ENCODE measurements around the gene CD38.
"Not testable (repeated sequence)": the region's sequence is repeated elsewhere in the genome, so short reads cannot be mapped to it uniquely, and the experiment has no call there.

CD38 gene

GRCh38 chr4:15778289-15779241 is at the start of gene CD38:
Gene CD38, plus strand, starts transcription at chr4:15778328. Its CDS starts 87 bp downstream, at chr4:15778415.
- DNase-seq (ENCODE audit: low read depth): peak; percentile 25

GRCh38 chr4:15729910-15730533 is 48.1 kb upstream of the CD38 start:
- DNase-seq (ENCODE audit: low read depth): no peak

- not testable (repeated sequence) for DNase-seq (ENCODE audit: low read depth)
These were observed 45.1 kb upstream of the CD38 start for GRCh38 chr4:15733061-15733460.

- DNase-seq (ENCODE audit: low read depth): no peak
These were observed 42.6 kb upstream of the CD38 start for GRCh38 chr4:15735536-15735935.

- no peak for DNase-seq (ENCODE audit: low read depth)
These were observed 41.5 kb upstream of the CD38 start for GRCh38 chr4:15736514-15737050.

GRCh38 chr4:15737255-15737654 is 40.9 kb upstream of the CD38 start:
- no peak for DNase-seq (ENCODE audit: low read depth)

GRCh38 chr4:15738877-15739276 is 39.3 kb upstream of the CD38 start:
- DNase-seq (ENCODE audit: low read depth): no peak

- DNase-seq (ENCODE audit: low read depth): no peak
These were observed 37.2 kb upstream of the CD38 start for GRCh38 chr4:15740764-15741404.

GRCh38 chr4:15742083-15742582 is 36.0 kb upstream of the CD38 start:
- DNase-seq (ENCODE audit: low read depth): no peak

GRCh38 chr4:15742637-15743036 is 35.5 kb upstream of the CD38 start:
- no peak for DNase-seq (ENCODE audit: low read depth)

GRCh38 chr4:15744016-15744545 is 34.0 kb upstream of the CD38 start:
- DNase-seq (ENCODE audit: low read depth): no peak

- no peak for DNase-seq (ENCODE audit: low read depth)
These were observed 32.0 kb upstream of the CD38 start for GRCh38 chr4:15746110-15746509.

- DNase-seq (ENCODE audit: low read depth): no peak
These were observed 29.1 kb upstream of the CD38 start for GRCh38 chr4:15749001-15749400.

GRCh38 chr4:15751153-15751552 is 27.0 kb upstream of the CD38 start:
- no peak for DNase-seq (ENCODE audit: low read depth)

GRCh38 chr4:15753081-15753480 is 25.0 kb upstream of the CD38 start:
- no peak for DNase-seq (ENCODE audit: low read depth)

GRCh38 chr4:15753786-15754185 is 24.3 kb upstream of the CD38 start:
- DNase-seq (ENCODE audit: low read depth): no peak

- no peak for DNase-seq (ENCODE audit: low read depth)
These were observed 23.8 kb upstream of the CD38 start for GRCh38 chr4:15754323-15754722.

GRCh38 chr4:15755321-15756155 is 22.6 kb upstream of the CD38 start:
- no peak for DNase-seq (ENCODE audit: low read depth)

- DNase-seq (ENCODE audit: low read depth): peak; percentile 49
These were observed 21.7 kb upstream of the CD38 start for GRCh38 chr4:15756361-15756861.

GRCh38 chr4:15757054-15757453 is 21.1 kb upstream of the CD38 start:
- no peak for DNase-seq (ENCODE audit: low read depth)

GRCh38 chr4:15758294-15758693 is 19.8 kb upstream of the CD38 start:
- DNase-seq (ENCODE audit: low read depth): no peak

Data from stimulated activated CD8-positive, alpha-beta memory T cell treated with anti-CD3 and anti-CD28 coated beads, Interleukin-12 subunit alpha, Interleukin-12 subunit beta, amount 100 ng/mL, for 4 hours (primary cell).